ENCODE results near the gene LRMDA.

The LRMDA gene

GRCh38 chr10:76336213-76336963, 905.0 kb downstream of the LRMDA start:
- DNase-seq: no peak

GRCh38 chr10:76337641-76338040, 906.2 kb downstream of the LRMDA start:
- DNase-seq: no peak

GRCh38 chr10:76338187-76338586, 906.8 kb downstream of the LRMDA start:
- no peak for DNase-seq

GRCh38 chr10:76341740-76342139, 910.3 kb downstream of the LRMDA start:
- no peak for DNase-seq

GRCh38 chr10:76342996-76343395, 911.6 kb downstream of the LRMDA start:
- DNase-seq: no peak

GRCh38 chr10:76347832-76348231, 916.4 kb downstream of the LRMDA start:
- DNase-seq: no peak

GRCh38 chr10:76350583-76350982, 919.2 kb downstream of the LRMDA start:
- DNase-seq: no peak

GRCh38 chr10:76352300-76352699, 920.9 kb downstream of the LRMDA start:
- no peak for DNase-seq

GRCh38 chr10:76353237-76353851, 921.9 kb downstream of the LRMDA start:
- no peak for DNase-seq

GRCh38 chr10:76354212-76354738, 922.9 kb downstream of the LRMDA start:
- no peak for DNase-seq

- DNase-seq: no peak
Measured at GRCh38 chr10:76354921-76355320, 923.5 kb downstream of the LRMDA start.

GRCh38 chr10:76356557-76356956, 925.1 kb downstream of the LRMDA start:
- DNase-seq: no peak

- peak; percentile 38 for DNase-seq
Measured at GRCh38 chr10:76357726-76358415, 926.4 kb downstream of the LRMDA start.

- no peak for DNase-seq
Measured at GRCh38 chr10:76358743-76359395, 927.4 kb downstream of the LRMDA start.

- no peak for DNase-seq
Measured at GRCh38 chr10:76375761-76376160, 944.3 kb downstream of the LRMDA start.

GRCh38 chr10:76382381-76382851, 951.0 kb downstream of the LRMDA start:
- no peak for DNase-seq

- no peak for DNase-seq
Measured at GRCh38 chr10:76388321-76389023, 957.0 kb downstream of the LRMDA start.

GRCh38 chr10:76393875-76394706, 962.7 kb downstream of the LRMDA start:
- no peak for DNase-seq

GRCh38 chr10:76394707-76395042, 963.3 kb downstream of the LRMDA start:
- no peak for DNase-seq

GRCh38 chr10:76395251-76395650, 963.8 kb downstream of the LRMDA start:
- DNase-seq: no peak

GRCh38 chr10:76396134-76396533, 964.7 kb downstream of the LRMDA start:
- DNase-seq: no peak

Data from NCI-H2029 treated with DMSO at 0.1 percent for 48 hours (cell line).